IMR-90 (cell line): ENCODE results near the gene PTGES. TPM values are rescaled to one million over a fixed set of nuclear protein-coding genes. Genes with fewer than 3 reads are reported as not detected.

Experiments used
- ATAC-seq: fragments of 200-7000 bp; cut with Tn5 transposase; 2 replicates; pipeline ENCODE4 v1.9.1; 2020; ENCODE audit warnings: low read depth, mild to moderate bottlenecking, moderate library complexity
- BruUV-seq: library from RNA; stranded (reverse); fragments of 400-500 nt; replicated peaks from 2 replicates; lab custom pipeline; 2021; lab: Mats Ljungman, UMichigan
- CTCF ChIA-PET: fragments of 300-600 bp; formaldehyde crosslinking; extraction: SDS; loops from one replicate; lab custom pipeline; 2021; ENCODE audit warnings: antibody characterized with exemption; lab: Yijun Ruan, JAX
- POLR2A ChIA-PET: fragments of 300-600 bp; sonication (Branson Sonifier 250); formaldehyde crosslinking; loops from one replicate; lab custom pipeline; 2022; ENCODE audit warnings: antibody characterized with exemption; ENCODE audit not compliant: unreplicated experiment; lab: Charles Lee
- DNase-seq: peaks from one replicate; pipeline ENCODE4 v3.0.0; 2013
- H2AFZ ChIP-seq: replicated peaks from 2 replicates; pipeline ENCODE3; 2013; ENCODE audit warnings: low read length, mild to moderate bottlenecking; ENCODE audit not compliant: poor library complexity
- H2AK5ac ChIP-seq: 2 replicates; pipeline ENCODE4 v1.6.1; 2013; ENCODE audit warnings: low read depth, low read length, inconsistent platforms
- H2AK9ac ChIP-seq: replicated peaks from 2 replicates; pipeline ENCODE3; 2013; ENCODE audit warnings: mild to moderate bottlenecking, low read depth, low read length, moderate library complexity; ENCODE audit not compliant: poor library complexity
- H2BK120ac ChIP-seq: 2 replicates; pipeline ENCODE4 v1.6.1; 2013; ENCODE audit warnings: low read depth, low read length, inconsistent platforms
- H2BK15ac ChIP-seq: 3 replicates; pipeline ENCODE4 v1.6.1; 2013; ENCODE audit warnings: low read depth, low read length, inconsistent platforms
- H2BK20ac ChIP-seq: 2 replicates; pipeline ENCODE4 v1.6.1; 2013; ENCODE audit warnings: low read depth, mild to moderate bottlenecking, inconsistent platforms, low read length, moderate library complexity
- H2BK5ac ChIP-seq: 2 replicates; pipeline ENCODE4 v1.6.1; 2013; ENCODE audit warnings: mild to moderate bottlenecking, low read depth, low read length, inconsistent platforms; ENCODE audit not compliant: poor library complexity, severe bottlenecking
- H3K14ac ChIP-seq: replicated peaks from 2 replicates; pipeline ENCODE4 v1.6.1; 2013; ENCODE audit warnings: low read depth, low read length, inconsistent platforms
- H3K18ac ChIP-seq: 2 replicates; pipeline ENCODE4 v1.6.1; 2013; ENCODE audit warnings: low read depth, low read length, control low read depth
- H3K23ac ChIP-seq: 2 replicates; pipeline ENCODE4 v1.6.1; 2013; ENCODE audit warnings: low read depth, low read length, inconsistent platforms
- H3K27ac ChIP-seq: 2 replicates; pipeline ENCODE4 v1.5.1; 2013; ENCODE audit warnings: mild to moderate bottlenecking, control low read depth, low read length; ENCODE audit not compliant: insufficient read depth
- H3K27me3 ChIP-seq: 2 replicates; pipeline ENCODE4 v1.6.1; 2013; ENCODE audit warnings: low read length; ENCODE audit not compliant: control insufficient read depth, insufficient read depth
- H3K36me3 ChIP-seq: 2 replicates; pipeline ENCODE4 v1.6.1; 2013; ENCODE audit warnings: low read length, mixed read lengths; ENCODE audit not compliant: control insufficient read depth, insufficient read depth
- H3K4ac ChIP-seq: 2 replicates; pipeline ENCODE4 v1.6.1; 2013; ENCODE audit warnings: low read depth, low read length, inconsistent platforms
- H3K4me1 ChIP-seq: 2 replicates; pipeline ENCODE4 v1.6.1; 2013; ENCODE audit warnings: low read length, mixed read lengths; ENCODE audit not compliant: control insufficient read depth, insufficient read depth
- H3K4me2 ChIP-seq: 2 replicates; pipeline ENCODE4 v1.6.1; 2013; ENCODE audit warnings: low read depth, mild to moderate bottlenecking, control low read depth, low read length, moderate library complexity
- H3K4me3 ChIP-seq: 2 replicates; pipeline ENCODE4 v1.5.1; 2013; ENCODE audit warnings: low read depth, mild to moderate bottlenecking, control low read depth, low read length, moderate library complexity; ENCODE audit not compliant: insufficient read depth
- H3K56ac ChIP-seq: 2 replicates; pipeline ENCODE4 v1.6.1; 2013; ENCODE audit warnings: low read length, inconsistent platforms; ENCODE audit not compliant: insufficient read depth; ENCODE audit errors: extremely low read depth
- H3K79me1 ChIP-seq, 2 experiments: 2 replicates each; pipeline ENCODE4 v1.6.1; 2013; ENCODE audit warnings: low read length in 2 of 2, inconsistent platforms in 1 of 2, low read depth in 1 of 2
- H3K9ac ChIP-seq: 2 replicates; pipeline ENCODE4 v1.6.1; 2013; ENCODE audit warnings: low read depth, low read length, control low read depth
- H3K9me1 ChIP-seq: 2 replicates; pipeline ENCODE4 v1.6.1; 2013; ENCODE audit warnings: low read length, inconsistent platforms; ENCODE audit not compliant: insufficient read depth
- H3K9me3 ChIP-seq: 2 replicates; pipeline ENCODE4 v1.6.1; 2013; ENCODE audit warnings: low read length; ENCODE audit not compliant: control insufficient read depth, insufficient read depth
- H4K20me1 ChIP-seq: 2 replicates; pipeline ENCODE4 v1.6.1; 2013; ENCODE audit warnings: low read length, inconsistent platforms; ENCODE audit not compliant: insufficient read depth
- H4K5ac ChIP-seq: 2 replicates; pipeline ENCODE4 v1.6.1; 2013; ENCODE audit warnings: mild to moderate bottlenecking, low read depth, low read length, control low read depth
- H4K8ac ChIP-seq, 2 experiments: 2 replicates each; pipeline ENCODE4 v1.6.1; 2013; ENCODE audit warnings: low read depth in 2 of 2, low read length in 2 of 2, control low read depth in 1 of 2, inconsistent platforms in 1 of 2
- H4K91ac ChIP-seq: 2 replicates; pipeline ENCODE4 v1.6.1; 2013; ENCODE audit warnings: low read depth, low read length, inconsistent platforms; ENCODE audit not compliant: insufficient read depth
- BHLHE40 ChIP-seq: fragments of 150-350 bp; IDR thresholded peaks from 2 replicates; pipeline ENCODE4 v1.6.1; 2016; ENCODE audit warnings: mild to moderate bottlenecking, low read depth, low read length
- CEBPB ChIP-seq: IDR thresholded peaks from 2 replicates; pipeline ENCODE4 v1.6.1; 2012; ENCODE audit warnings: low read depth, low read length, improper control_type of control experiment
- CHD1 ChIP-seq: IDR thresholded peaks from 2 replicates; pipeline ENCODE4 v1.6.1; 2012; ENCODE audit warnings: low read depth, low read length, improper control_type of control experiment
- CTCF ChIP-seq: conservative IDR thresholded peaks from 2 replicates; pipeline ENCODE4 v1.5.1; 2012; ENCODE audit warnings: mild to moderate bottlenecking, low read depth, low read length, improper control_type of control experiment
- FOS ChIP-seq: fragments of 150-350 bp; IDR thresholded peaks from 2 replicates; pipeline ENCODE4 v1.6.1; 2016; ENCODE audit warnings: low read depth, low read length
- MAFK ChIP-seq: IDR thresholded peaks from 2 replicates; pipeline ENCODE4 v1.6.1; 2012; ENCODE audit warnings: low read depth, low read length, improper control_type of control experiment
- MAZ ChIP-seq: IDR thresholded peaks from 2 replicates; pipeline ENCODE4 v1.6.1; 2012; ENCODE audit warnings: low read depth, mild to moderate bottlenecking, low read length, improper control_type of control experiment, moderate library complexity, borderline replicate concordance
- MXI1 ChIP-seq: IDR thresholded peaks from 2 replicates; pipeline ENCODE4 v1.6.1; 2012; ENCODE audit warnings: low read depth, mild to moderate bottlenecking, low read length, moderate library complexity, borderline replicate concordance
- NFE2L2 ChIP-seq: fragments of 150-350 bp; IDR thresholded peaks from 2 replicates; pipeline ENCODE4 v1.6.1; 2016; ENCODE audit warnings: low read depth, mild to moderate bottlenecking, low read length
- POLR2A ChIP-seq: IDR thresholded peaks from 2 replicates; pipeline ENCODE4 v1.6.1; 2012; ENCODE audit warnings: mild to moderate bottlenecking, low read depth, low read length
- RAD21 ChIP-seq: IDR thresholded peaks from 2 replicates; pipeline ENCODE4 v1.6.1; 2012; ENCODE audit warnings: low read length, improper control_type of control experiment
- RCOR1 ChIP-seq: IDR thresholded peaks from 2 replicates; pipeline ENCODE4 v1.6.1; 2012; ENCODE audit warnings: mild to moderate bottlenecking, low read length, improper control_type of control experiment; ENCODE audit not compliant: insufficient replicate concordance
- RFX5 ChIP-seq: IDR thresholded peaks from 2 replicates; pipeline ENCODE4 v1.8.0; 2012; ENCODE audit warnings: low read depth, mild to moderate bottlenecking, low read length, moderate library complexity
- SMC3 ChIP-seq: fragments of 150-350 bp; IDR thresholded peaks from 2 replicates; pipeline ENCODE4 v1.6.1; 2016; ENCODE audit warnings: low read depth, mild to moderate bottlenecking, antibody characterized with exemption, low read length, moderate library complexity
- USF2 ChIP-seq: fragments of 150-350 bp; IDR thresholded peaks from 2 replicates; pipeline ENCODE4 v1.6.1; 2017; ENCODE audit warnings: mild to moderate bottlenecking, antibody characterized with exemption, low read length, low read depth
- WGBS, 2 experiments: methylation state at CpG; one replicate each; pipeline versions ENCODE4 v1.1.5 to v1.1.7; 2013; ENCODE audit warnings: missing lambda C conversion rate in 2 of 2; ENCODE audit not compliant: insufficient read length in 1 of 2; ENCODE audit errors: extremely low coverage in 2 of 2; 5-methylcytosine and 5-hydroxymethylcytosine counted together
- dilution Hi-C: fragments of 300-500 bp; cut with HindIII; formaldehyde crosslinking; loops from one replicate; pipeline ENCODE4 v1.14.3; 2018; ENCODE audit warnings: low sequenced_read_pairs; ENCODE audit not compliant: unreplicated experiment
- in situ Hi-C: fragments of 300-500 bp; cut with MboI; formaldehyde crosslinking; loops from 3 replicates; pipeline ENCODE4 v1.14.3; 2019; ENCODE audit warnings: low sequenced_read_pairs, inconsistent platforms, mixed read lengths
- intact Hi-C: fragments of 100-400 bp; cut with micrococcal nuclease; formaldehyde crosslinking; loops from 2 replicates; pipeline ENCODE4 v1.10.0; 2022
- polyA plus RNA-seq, 3 experiments: library from polyadenylated mRNA; depleted of rRNA; stranded (reverse); fragments of >200 nt; gene quantifications; 2 replicates each; pipeline ENCODE4 v1.2.3, GENCODE V29; 2012; ENCODE audit warnings: low replicate concordance in 1 of 3
- total RNA-seq: library from RNA; depleted of rRNA; stranded (reverse); fragments of >200 nt; gene quantifications from 2 replicates; pipeline ENCODE4 v1.2.3, GENCODE V29; 2012
- TF ChIP-seq, protein P1 (sequence below): fragments of 150-350 bp; IDR thresholded peaks from 2 replicates; pipeline ENCODE4 v1.6.1; 2016; ENCODE audit warnings: low read depth, mild to moderate bottlenecking, low read length, moderate library complexity, borderline replicate concordance

Gene PTGES
- total and polyA plus RNA-seq, 2 of the 4 experiments (the other 2 are of a cell fraction): 3.2 to 6.3 TPM

GRCh38 chr9:129717991-129718390 lies 34.9 kb downstream of the PTGES start:
- no peaks in the 10 kb centered on the region for H3K9me3 ChIP-seq
- dilution Hi-C loops: no loop called here
- no peak overlapping the region for H2BK5ac ChIP-seq
- WGBS, 2 experiments: 79% methylated on average over 2 of the region's 5 CpGs; no CpG with 5 or more reads in 1 of the 2 experiments
- H2BK120ac ChIP-seq: no peak overlapping the region
- H2AK9ac ChIP-seq: peak overlapping the region; percentile 79
- H3K14ac ChIP-seq: no peak overlapping the region
- peaks cover 5% of the 10 kb centered on the region; the same call in 1 of the 2 replicates for H4K20me1 ChIP-seq
- H3K23ac ChIP-seq: no peak overlapping the region
- no peak overlapping the region for H4K91ac ChIP-seq
- in situ Hi-C loops: no loop called here
- no peaks in the 10 kb centered on the region for H3K27me3 ChIP-seq
- H3K79me1 ChIP-seq: peaks cover 7 to 60% of the 10 kb centered on the region in 2 experiments
- H3K4me1 ChIP-seq: peaks cover 20% of the 10 kb centered on the region
- TF ChIP-seq SMC3: no peak
- TF ChIP-seq CEBPB: no peak
- TF ChIP-seq RFX5: no peak
- no peak for TF ChIP-seq MAZ
- TF ChIP-seq MXI1: no peak
- TF ChIP-seq POLR2A: no peak
- TF ChIP-seq MAFK: no peak
- TF ChIP-seq RCOR1: no peak
- TF ChIP-seq USF2: no peak
- no peak for TF ChIP-seq FOS
- TF ChIP-seq BHLHE40: no peak
- TF ChIP-seq RAD21: no peak
- TF ChIP-seq NFE2L2: no peak
- TF ChIP-seq CHD1: no peak
- TF ChIP-seq CTCF: no peak
- TF ChIP-seq, protein P1, sequence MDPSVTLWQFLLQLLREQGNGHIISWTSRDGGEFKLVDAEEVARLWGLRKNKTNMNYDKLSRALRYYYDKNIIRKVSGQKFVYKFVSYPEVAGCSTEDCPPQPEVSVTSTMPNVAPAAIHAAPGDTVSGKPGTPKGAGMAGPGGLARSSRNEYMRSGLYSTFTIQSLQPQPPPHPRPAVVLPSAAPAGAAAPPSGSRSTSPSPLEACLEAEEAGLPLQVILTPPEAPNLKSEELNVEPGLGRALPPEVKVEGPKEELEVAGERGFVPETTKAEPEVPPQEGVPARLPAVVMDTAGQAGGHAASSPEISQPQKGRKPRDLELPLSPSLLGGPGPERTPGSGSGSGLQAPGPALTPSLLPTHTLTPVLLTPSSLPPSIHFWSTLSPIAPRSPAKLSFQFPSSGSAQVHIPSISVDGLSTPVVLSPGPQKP: no peak
- no peak overlapping the region for H2BK15ac ChIP-seq
- H2AK5ac ChIP-seq: peak overlapping the region; percentile 43; the same call in 1 of the 2 replicates
- H3K9me1 ChIP-seq: peaks cover 24% of the 10 kb centered on the region
- H3K4me3 ChIP-seq: no peak overlapping the region
- no peak overlapping the region for H3K27ac ChIP-seq
- H3K9ac ChIP-seq: no peak overlapping the region
- H3K36me3 ChIP-seq: peaks cover 29% of the 10 kb centered on the region
- BruUV-seq: no TSS peak
- no peak overlapping the region for H4K8ac ChIP-seq
- ATAC-seq (no peak), DNase-seq (no peak)
- H3K4ac ChIP-seq: no peak overlapping the region
- H2AFZ ChIP-seq: no peak overlapping the region
- no peak overlapping the region for H4K5ac ChIP-seq
- no peak overlapping the region for H2BK20ac ChIP-seq
- ChIA-PET CTCF (interaction anchor here (2.1 kb wide), 1 partner anchor 9 kb away, joined by 8 read pairs; no protein-coding TSS in a partner anchor), POLR2A (interaction anchor here (0.6 kb wide), 1 partner anchor 164 kb away, joined by 5 read pairs; no protein-coding TSS in a partner anchor)
- H3K18ac ChIP-seq: no peak overlapping the region
- no peak overlapping the region for H3K4me2 ChIP-seq
- H3K56ac ChIP-seq: no peak overlapping the region
- intact Hi-C loops: no loop called here
